GM18873 (cell line): ENCODE results near the gene BIN1.

Source experiments
- ATAC-seq: cut with Tn5 transposase; IDR thresholded peaks from one replicate; pipeline ENCODE4 v1.9.1; 2021; ENCODE audit warnings: mild to moderate bottlenecking, moderate library complexity, moderate number of reproducible peaks; ENCODE audit not compliant: unreplicated experiment, low FRiP score

Gene BIN1

GRCh38 chr2:127051116-127052056 lies 55.6 kb downstream of the BIN1 start:
- no peak for ATAC-seq

DNA sequence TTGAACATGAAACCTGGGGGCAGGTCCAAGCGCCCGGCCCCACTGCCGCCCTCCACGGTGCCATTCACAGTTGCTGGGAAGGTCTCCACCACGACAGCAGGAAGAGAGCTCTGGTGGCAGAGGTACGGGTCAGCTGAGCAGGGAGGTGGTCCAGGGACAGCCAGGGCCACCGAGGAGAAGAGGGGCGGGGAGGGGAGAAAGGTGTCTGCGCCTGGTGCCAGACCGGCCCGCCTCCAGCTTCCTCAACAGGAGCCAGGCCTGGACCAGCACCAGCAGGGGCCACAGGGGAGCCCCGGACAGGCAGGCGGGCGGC lies 56.2 kb downstream of the BIN1 start:
- ATAC-seq, result no peak

DNA sequence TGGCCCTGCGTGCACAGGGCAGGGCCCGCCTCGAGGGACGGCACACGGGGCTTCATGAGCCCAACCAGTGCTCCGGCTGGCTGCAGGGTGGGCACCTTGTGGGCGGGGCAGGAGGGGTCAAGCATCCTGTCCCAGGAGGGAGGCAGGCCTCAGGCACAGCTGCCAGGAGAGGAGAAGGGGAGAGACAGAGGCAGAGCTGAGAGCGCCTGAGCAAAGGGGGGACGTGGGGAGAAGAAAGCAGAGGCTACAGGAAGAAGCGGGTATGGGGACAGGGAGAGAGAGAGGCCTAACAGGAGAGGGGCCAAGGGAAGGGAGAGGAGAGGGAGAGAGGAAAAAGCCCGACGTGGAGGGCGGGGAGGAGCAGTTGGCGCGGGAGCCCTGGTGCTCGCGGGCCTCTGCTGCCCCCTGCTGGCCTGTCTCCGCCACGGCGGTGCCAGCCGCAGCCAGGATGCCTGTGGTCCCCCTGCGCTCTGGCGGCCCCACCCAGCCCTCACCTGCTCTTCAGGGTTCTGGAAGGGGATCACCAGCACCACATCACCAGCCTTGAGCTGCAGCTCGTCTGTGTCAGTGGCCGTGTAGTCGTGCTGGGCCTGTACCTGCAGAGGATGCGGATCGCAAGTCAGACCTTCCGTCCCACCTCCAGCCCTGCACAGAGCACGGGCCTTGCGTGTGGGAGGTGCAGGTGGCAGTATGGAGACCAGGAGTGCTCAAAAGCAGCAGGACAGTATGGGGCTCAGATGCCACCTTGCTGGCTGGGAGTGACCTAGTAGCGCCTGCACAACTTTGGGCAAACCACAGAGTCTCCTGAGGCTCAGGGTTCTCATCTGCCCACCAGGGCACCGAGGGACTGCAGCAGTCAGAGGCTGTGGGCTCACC lies 56.8 kb downstream of the BIN1 start:
- no peak for ATAC-seq

DNA sequence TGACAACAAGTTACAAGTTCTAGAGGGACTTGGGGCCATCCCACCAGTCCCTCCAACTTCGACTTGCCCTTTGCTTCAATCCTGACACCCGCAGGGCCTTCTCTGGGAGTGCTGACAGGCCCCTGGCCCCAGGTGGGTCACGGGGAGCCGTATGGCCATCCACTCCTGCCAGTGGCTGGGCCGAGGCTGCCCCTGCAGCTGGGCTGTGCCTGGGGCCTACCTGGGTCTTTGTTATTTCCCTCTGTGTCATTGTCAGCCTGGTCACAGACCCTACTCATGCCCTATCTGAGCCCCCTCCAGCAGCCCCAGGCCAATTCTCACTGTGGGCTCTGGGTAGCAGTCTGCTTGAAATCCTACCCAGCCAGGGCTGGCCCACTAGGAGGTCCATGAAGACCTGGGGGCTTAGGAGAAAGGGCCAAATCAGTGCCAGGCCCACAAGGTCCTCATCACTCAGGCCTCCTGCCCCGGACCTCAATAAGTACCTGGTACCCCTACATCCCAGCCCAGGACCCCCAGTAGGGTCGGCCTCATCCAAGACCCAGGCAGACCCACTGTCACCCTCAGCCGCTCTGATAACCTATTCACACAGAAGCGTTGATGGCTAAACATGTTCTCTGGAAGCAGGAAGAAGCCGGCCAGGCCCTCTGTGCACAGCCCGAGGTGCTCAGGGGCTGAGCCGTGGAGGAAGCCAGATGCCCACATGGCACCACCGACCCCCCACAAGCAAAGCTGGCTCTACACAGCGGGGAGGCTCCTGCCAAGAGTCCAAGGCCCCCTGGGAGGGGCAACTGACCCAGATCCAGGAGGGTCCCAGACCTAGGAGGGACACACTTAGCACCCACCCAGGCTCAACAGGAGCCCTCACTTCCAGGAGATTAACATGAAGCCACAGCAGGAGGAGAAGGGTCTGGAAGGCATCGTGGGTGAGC lies 57.7 kb downstream of the BIN1 start:
- ATAC-seq, result no peak

DNA sequence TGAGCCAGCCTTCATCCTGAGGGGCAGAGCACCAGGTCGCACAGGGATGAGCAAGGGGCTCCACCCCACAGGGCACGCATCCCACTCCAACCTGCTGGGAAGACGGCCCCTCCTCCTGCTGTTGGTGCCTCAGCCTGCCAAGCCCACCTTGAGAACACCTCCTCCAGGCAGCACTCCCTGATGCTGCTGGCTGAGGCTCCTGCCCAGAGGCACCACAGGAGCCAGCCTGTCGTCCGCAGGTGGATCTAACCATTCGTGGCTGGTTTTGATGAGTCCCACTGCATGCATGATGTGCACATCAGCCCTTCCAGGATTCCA lies 58.4 kb downstream of the BIN1 start:
- ATAC-seq, result no peak

- no peak for ATAC-seq
These were observed 59.0 kb downstream of the BIN1 start for GRCh38 chr2:127047716-127048617.

GRCh38 chr2:127047054-127047453 lies 59.9 kb downstream of the BIN1 start:
- no peak for ATAC-seq

DNA sequence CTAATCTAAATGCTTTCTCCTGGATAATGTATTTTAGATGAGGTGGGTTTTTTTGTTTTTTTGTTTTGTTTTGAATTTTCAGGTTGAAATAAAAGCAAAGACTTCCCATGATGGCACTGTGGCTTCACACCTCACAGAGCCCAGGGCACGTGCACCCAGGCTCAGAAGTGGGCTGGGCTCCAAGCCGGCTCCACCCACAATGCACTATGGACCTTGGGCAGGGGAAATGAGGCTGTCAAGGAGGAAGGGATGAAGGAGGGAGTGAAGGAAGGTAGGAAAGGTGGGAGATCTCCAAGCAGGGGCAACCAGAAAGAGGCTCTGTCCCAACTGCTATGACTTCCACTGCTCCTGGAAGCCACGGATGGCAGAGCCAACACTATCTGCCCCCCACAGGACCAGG lies 60.4 kb downstream of the BIN1 start:
- no peak for ATAC-seq

GRCh38 chr2:127045792-127046501 lies 61.0 kb downstream of the BIN1 start:
- ATAC-seq, result no peak

DNA sequence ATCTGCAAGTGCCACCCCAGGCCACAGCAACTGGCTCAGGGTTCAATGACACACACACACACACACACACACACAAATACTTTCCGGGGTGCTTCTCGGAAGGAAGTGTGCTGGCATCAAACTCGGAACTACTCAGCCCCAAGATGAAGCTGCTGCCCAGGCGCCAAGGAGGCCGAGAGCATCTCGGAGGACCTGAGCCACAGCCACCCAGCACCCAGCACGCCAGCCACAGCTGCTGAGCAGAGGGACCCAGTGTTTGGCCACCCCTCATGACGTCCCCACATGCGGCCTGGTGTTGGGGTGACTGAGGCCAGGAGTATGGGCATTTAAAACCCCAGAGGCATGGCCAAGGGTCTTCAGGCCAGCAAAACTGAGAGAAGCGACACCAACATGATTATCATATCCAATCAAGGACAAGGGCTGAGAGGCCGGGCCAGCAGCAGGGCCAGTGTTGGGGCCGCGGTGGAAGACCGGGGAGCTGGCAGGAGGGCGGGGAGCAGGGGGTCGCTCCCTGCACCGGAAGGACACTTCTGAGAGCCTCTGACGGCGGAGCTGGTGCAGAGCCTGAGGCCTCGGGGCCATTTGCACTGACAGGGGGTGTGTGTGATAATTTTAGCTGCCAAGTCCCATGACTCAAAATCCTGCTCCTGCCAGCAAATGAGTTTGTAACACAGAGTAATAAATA lies 61.8 kb downstream of the BIN1 start:
- no peak for ATAC-seq

- no peak for ATAC-seq
These were observed 62.7 kb downstream of the BIN1 start for GRCh38 chr2:127044165-127044718.

DNA sequence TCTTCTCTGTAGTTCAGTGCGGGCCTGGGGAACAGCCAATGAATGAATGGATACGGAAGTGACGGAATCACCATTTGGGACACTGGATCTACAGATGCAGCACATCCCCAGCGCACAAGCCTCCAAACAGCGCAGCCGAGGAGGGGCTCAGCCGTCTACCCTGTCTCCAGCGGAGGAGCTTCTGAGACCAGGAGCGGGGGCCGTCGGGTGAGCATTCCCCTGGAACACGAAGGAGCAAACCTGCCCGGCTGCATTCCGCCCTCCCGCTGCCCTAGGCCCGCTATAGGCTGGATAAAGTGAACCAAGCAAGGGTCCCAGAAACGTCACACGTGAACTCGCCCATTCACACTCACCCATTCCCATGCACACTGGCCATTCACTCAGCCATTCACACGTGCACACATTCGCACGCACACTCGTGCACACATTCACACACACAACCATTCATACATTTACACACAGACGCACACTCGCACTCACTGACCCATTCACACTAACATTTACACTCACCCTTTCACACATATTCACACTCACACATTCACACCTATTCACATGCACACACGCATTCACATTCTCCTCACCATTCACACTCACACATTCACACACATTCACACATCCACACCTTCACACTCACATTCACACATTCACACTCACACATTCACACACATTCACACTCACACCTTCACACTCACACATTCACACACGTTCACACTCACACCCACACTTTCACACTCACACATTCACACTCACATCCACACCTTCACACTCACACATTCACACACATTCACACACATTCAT lies 63.4 kb downstream of the BIN1 start:
- ATAC-seq, result no peak

- ATAC-seq, result no peak
These were observed 65.5 kb downstream of the BIN1 start for GRCh38 chr2:127041259-127041970.

GRCh38 chr2:127040169-127040568 lies 66.8 kb downstream of the BIN1 start:
- no peak for ATAC-seq

DNA sequence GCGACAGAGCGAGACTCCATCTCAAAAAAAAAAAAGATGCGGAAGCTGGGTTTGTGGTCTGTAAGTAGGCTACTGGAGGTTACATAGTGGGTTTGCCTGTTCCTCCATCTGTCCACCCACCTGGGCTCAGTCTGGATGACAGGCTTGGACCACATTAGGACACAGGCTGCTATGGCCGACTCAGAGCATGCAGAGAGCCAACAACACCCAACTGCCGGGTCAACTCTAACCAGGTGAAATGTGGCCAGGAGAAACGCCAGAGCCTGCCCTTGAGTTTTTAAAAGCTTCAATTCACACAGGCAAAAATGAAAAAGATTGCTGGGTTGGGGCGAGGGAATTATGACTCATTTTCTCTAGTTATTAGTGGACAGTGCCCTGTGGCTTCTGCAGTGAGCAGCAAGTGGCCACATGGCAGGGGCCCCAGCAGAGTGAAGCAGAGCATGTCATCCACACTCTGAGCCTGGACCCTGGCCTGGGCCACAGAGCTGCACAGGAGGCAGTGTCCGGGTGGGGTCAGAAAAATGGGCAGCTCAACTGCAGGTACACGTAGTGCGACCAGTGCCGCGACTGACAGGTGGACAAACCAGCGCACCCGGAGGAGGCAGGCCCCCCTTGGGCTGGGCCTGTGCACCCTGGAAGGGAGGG lies 67.4 kb downstream of the BIN1 start:
- peak; percentile 54 for ATAC-seq

DNA sequence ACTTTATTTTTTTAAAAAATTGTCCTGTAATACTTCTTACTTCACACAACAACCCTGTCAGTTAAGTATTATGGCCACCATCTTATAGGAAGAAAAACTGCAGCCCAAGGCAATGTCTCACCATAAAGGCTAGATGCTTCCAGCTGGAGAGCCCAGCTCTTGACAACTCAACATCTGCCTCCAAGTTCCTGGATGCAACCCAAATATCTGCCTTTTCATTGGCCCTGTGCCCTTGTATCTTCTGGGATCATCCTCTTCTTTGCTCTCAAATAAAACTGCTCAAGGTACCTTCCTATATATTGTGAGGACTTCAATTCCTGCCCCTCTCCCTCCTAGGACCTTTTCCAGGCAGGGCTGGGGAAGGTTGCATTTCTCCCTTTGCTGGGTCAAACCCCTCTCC lies 69.5 kb downstream of the BIN1 start:
- no peak for ATAC-seq
